Measurements from ENCODE around the gene HTR3D.

HTR3D gene

DNA sequence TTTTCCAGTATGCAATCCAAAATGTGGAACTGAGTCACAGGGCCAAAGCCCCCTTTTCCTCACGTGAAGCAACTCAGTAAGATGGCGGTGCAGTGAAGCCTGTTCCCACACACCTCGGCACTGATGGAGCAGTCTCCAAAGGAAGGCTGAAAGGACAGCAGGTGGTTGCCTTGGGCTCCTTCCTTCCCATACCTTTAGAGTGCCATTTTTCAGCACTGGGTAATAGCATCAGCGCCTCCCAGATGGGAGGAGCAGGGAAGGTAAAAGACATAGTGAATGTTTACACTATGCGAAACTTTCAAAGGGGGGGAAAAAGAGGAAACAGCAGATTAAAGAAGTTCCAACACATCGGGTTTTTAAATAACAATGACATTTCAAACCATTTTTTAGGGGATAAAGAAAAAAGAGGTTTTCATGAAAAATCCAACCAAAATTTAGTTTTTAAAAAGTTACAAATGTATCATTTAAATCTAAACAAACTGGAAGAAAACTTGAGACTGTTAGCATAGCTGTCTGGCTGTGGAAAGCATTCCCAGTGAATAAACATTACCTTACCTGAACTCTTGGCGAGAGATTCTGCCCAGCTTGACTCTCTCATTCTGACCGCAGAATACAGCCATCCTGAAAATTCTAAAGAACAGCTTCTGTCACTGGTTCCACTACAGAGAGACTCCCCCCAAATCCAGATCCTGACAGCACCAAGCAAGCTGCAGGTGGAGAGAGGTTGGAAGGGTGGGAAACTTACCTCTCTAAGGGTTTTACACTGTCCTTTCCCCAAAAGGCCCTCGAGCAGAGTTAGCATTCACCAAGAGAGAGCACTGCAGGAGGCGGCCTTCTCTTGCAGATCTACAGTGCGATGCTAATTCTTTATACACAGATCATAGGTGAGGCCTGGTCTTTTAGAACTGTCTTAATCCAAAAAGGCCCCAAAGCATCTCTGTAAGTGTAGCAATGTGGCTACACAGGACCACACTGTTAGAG, 46.5 kb upstream of the HTR3D start:
- Histone ChIP-seq H3K4me2 (ENCODE audit: low read length) (no peak overlapping the region), H3K4me1 (ENCODE audit: low read length) (no peaks in the 10 kb centered on the region), H3K36me3 (replicated peaks; ENCODE audit: low read depth, low read length) (no peaks in the 10 kb centered on the region), H4K20me1 (ENCODE audit: insufficient read depth, low read length) (no peaks in the 10 kb centered on the region), H3K27ac (ENCODE audit: low read length) (no peak overlapping the region), H3K9ac (ENCODE audit: low read length) (no peak overlapping the region), H3K27me3 (ENCODE audit: low read depth, low read length) (no peaks in the 10 kb centered on the region), H3K4me3 (ENCODE audit: low read length) (no peak overlapping the region), H3K9me3 (ENCODE audit: insufficient read depth, low read length) (no peaks in the 10 kb centered on the region), H3K79me2 (ENCODE audit: low read length) (no peaks in the 10 kb centered on the region), H2AFZ (ENCODE audit: low read depth, low read length) (no peak overlapping the region)
- TF ChIP-seq, protein P1, sequence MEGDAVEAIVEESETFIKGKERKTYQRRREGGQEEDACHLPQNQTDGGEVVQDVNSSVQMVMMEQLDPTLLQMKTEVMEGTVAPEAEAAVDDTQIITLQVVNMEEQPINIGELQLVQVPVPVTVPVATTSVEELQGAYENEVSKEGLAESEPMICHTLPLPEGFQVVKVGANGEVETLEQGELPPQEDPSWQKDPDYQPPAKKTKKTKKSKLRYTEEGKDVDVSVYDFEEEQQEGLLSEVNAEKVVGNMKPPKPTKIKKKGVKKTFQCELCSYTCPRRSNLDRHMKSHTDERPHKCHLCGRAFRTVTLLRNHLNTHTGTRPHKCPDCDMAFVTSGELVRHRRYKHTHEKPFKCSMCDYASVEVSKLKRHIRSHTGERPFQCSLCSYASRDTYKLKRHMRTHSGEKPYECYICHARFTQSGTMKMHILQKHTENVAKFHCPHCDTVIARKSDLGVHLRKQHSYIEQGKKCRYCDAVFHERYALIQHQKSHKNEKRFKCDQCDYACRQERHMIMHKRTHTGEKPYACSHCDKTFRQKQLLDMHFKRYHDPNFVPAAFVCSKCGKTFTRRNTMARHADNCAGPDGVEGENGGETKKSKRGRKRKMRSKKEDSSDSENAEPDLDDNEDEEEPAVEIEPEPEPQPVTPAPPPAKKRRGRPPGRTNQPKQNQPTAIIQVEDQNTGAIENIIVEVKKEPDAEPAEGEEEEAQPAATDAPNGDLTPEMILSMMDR (IDR thresholded peaks at IDR 0.05; ENCODE audit: low read depth, low read length): no peak
- TF ChIP-seq EZH2phosphoT487 (IDR thresholded peaks at IDR 0.05; ENCODE audit: low read depth): no peak

DNA sequence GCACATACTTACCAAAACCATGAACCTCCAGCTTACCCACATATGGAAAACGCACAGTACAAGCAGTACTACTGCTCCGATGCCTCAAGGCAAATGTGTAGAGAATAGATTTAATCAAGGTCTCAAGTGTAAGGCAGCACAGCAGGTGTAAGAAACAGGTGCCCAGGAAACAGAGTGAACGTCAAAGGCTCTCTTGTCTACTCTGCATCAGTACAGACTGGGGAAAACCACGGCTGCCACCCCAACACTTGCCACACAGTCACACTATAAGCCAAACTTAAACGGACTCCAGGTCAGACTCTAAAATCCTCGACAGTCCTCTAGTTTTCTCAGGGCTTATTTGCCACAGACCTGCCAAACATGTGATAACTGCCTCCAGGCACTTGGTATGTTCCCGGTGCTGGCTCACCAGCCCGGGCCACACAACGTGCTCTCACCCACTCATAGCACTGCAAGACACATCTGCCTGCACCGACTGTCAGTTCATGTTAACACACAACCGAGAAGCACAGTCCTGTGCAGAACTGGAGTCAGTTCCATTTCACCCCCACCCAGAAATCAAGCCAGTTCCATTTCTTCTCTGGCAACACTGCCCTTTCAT, 44.4 kb upstream of the HTR3D start:
- Histone ChIP-seq H4K20me1 (ENCODE audit: insufficient read depth, low read length) (no peaks in the 10 kb centered on the region), H3K9ac (ENCODE audit: low read length) (no peak overlapping the region), H3K4me1 (ENCODE audit: low read length) (no peaks in the 10 kb centered on the region), H3K4me2 (ENCODE audit: low read length) (no peak overlapping the region), H3K36me3 (replicated peaks; ENCODE audit: low read depth, low read length) (no peaks in the 10 kb centered on the region), H2AFZ (ENCODE audit: low read depth, low read length) (no peak overlapping the region), H3K9me3 (ENCODE audit: insufficient read depth, low read length) (no peaks in the 10 kb centered on the region), H3K27me3 (ENCODE audit: low read depth, low read length) (no peaks in the 10 kb centered on the region), H3K27ac (ENCODE audit: low read length) (no peak overlapping the region), H3K79me2 (ENCODE audit: low read length) (no peaks in the 10 kb centered on the region), H3K4me3 (ENCODE audit: low read length) (no peak overlapping the region)
- TF ChIP-seq, protein P1 (IDR thresholded peaks at IDR 0.05; ENCODE audit: low read depth, low read length): no peak
- no peak for TF ChIP-seq EZH2phosphoT487 (IDR thresholded peaks at IDR 0.05; ENCODE audit: low read depth)

DNA sequence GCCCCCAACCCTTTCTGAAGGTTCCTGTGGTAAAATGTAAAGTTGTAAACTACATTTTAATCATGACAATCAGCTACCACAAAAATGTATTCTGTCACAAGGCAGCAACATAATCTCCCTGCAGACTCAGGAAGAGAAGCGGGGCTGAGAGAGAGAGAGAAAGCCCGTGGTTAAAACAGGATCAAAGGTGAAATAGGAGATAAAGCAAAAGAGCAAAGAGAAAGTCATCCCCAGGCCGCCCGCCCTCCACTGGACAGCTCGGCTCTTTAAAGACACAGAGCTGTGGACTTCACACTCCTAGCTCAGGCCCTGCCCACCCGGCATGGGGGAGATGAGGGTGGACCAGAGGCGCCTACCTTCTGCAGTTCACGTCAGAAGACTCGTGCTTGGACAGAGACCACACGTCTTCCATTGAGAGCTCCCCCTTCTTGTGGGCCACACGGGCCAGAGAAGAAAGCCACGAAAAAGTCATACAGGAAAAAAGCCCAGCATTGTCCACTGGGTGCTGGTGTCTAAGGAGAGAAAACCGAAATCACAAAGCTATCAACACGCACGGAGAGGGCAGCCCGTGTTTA, 43.2 kb upstream of the HTR3D start:
- no peak overlapping the region for H3K9ac ChIP-seq (ENCODE audit: low read length)

More for the DNA sequence above, 43.2 kb upstream of the HTR3D start:
- TF ChIP-seq, protein P1 (IDR thresholded peaks at IDR 0.05; ENCODE audit: low read depth, low read length): no peak
- TF ChIP-seq EZH2phosphoT487 (IDR thresholded peaks at IDR 0.05; ENCODE audit: low read depth): no peak
- H3K9me3 ChIP-seq (ENCODE audit: insufficient read depth, low read length): no peaks in the 10 kb centered on the region
- no peaks in the 10 kb centered on the region for H3K36me3 ChIP-seq (replicated peaks; ENCODE audit: low read depth, low read length)
- H3K4me1 ChIP-seq (ENCODE audit: low read length): no peaks in the 10 kb centered on the region
- no peak overlapping the region for H3K27ac ChIP-seq (ENCODE audit: low read length)
- no peaks in the 10 kb centered on the region for H3K79me2 ChIP-seq (ENCODE audit: low read length)
- no peak overlapping the region for H2AFZ ChIP-seq (ENCODE audit: low read depth, low read length)
- no peak overlapping the region for H3K4me2 ChIP-seq (ENCODE audit: low read length)
- H3K27me3 ChIP-seq (ENCODE audit: low read depth, low read length): no peaks in the 10 kb centered on the region
- H3K4me3 ChIP-seq (ENCODE audit: low read length): no peak overlapping the region
- no peaks in the 10 kb centered on the region for H4K20me1 ChIP-seq (ENCODE audit: insufficient read depth, low read length)
